SK-N-SH treated with all-trans-retinoic acid at 6 μM for 48 hours (cell line): ENCODE results near the gene HLA-DMA.

Experiments
- ATAC-seq: fragments of 200-7000 bp; cut with Tn5 transposase; 3 replicates; pipeline ENCODE4 v1.9.1; 2020; ENCODE audit warnings: mild to moderate bottlenecking, moderate library complexity
- BACH2 ChIP-seq: fragments of 250-450 bp; sonication (Bioruptor Pico); IDR thresholded peaks from 2 replicates; pipeline ENCODE4 v1.9.0; 2021; ENCODE audit warnings: mild to moderate bottlenecking, borderline replicate concordance
- CREB5 ChIP-seq: fragments of 250-450 bp; sonication (Bioruptor Pico); IDR thresholded peaks from 2 replicates; pipeline ENCODE4 v1.5.1; 2020; ENCODE audit warnings: low read depth, mild to moderate bottlenecking, moderate library complexity
- CSDC2 ChIP-seq: fragments of 250-450 bp; sonication (Bioruptor Pico); IDR thresholded peaks from 2 replicates; pipeline ENCODE4 v1.5.0; 2020; ENCODE audit warnings: mild to moderate bottlenecking, moderate library complexity
- CSRNP3 ChIP-seq: fragments of 250-450 bp; sonication (Bioruptor Pico); IDR thresholded peaks from 2 replicates; pipeline ENCODE4 v1.5.1; 2021; ENCODE audit warnings: mild to moderate bottlenecking, moderate library complexity
- ESRRG ChIP-seq: fragments of 250-450 bp; sonication (Bioruptor Pico); IDR thresholded peaks from 2 replicates; pipeline ENCODE4 v1.6.1; 2021; ENCODE audit warnings: mild to moderate bottlenecking
- GLIS3 ChIP-seq: fragments of 250-450 bp; sonication (Bioruptor Pico); IDR thresholded peaks from 2 replicates; pipeline ENCODE4 v1.5.0; 2020; ENCODE audit warnings: mild to moderate bottlenecking, moderate library complexity
- ISL1 ChIP-seq: fragments of 250-450 bp; sonication (Bioruptor Pico); IDR thresholded peaks from 2 replicates; pipeline ENCODE4 v2.1.2; 2022; ENCODE audit warnings: mild to moderate bottlenecking, moderate library complexity
- PATZ1 ChIP-seq: fragments of 250-450 bp; sonication (Bioruptor Pico); IDR thresholded peaks from 2 replicates; pipeline ENCODE4 v1.8.0; 2020; ENCODE audit warnings: mild to moderate bottlenecking, moderate library complexity, borderline replicate concordance
- POU6F1 ChIP-seq: fragments of 250-450 bp; sonication (Bioruptor Pico); IDR thresholded peaks from 2 replicates; pipeline ENCODE4 v1.8.0; 2021; ENCODE audit warnings: low read depth, mild to moderate bottlenecking, moderate library complexity, borderline replicate concordance
- PPARA ChIP-seq: fragments of 250-450 bp; sonication (Bioruptor Pico); IDR thresholded peaks from 2 replicates; pipeline ENCODE4 v1.5.0; 2020; ENCODE audit warnings: mild to moderate bottlenecking, borderline replicate concordance
- RARB ChIP-seq: fragments of 250-450 bp; sonication (Bioruptor Pico); IDR thresholded peaks from 2 replicates; pipeline ENCODE4 v1.8.0; 2021; ENCODE audit warnings: mild to moderate bottlenecking, moderate library complexity
- SNAI2 ChIP-seq: fragments of 250-450 bp; sonication (Bioruptor Pico); IDR thresholded peaks from 2 replicates; pipeline ENCODE4 v1.5.0; 2020; ENCODE audit warnings: mild to moderate bottlenecking, moderate library complexity
- TCF4 ChIP-seq: fragments of 250-450 bp; sonication (Bioruptor Pico); IDR thresholded peaks from 2 replicates; pipeline ENCODE4 v1.8.0; 2021; ENCODE audit warnings: mild to moderate bottlenecking, moderate library complexity, borderline replicate concordance
- TOX ChIP-seq: fragments of 250-450 bp; sonication (Bioruptor Pico); IDR thresholded peaks from 2 replicates; pipeline ENCODE4 v1.8.0; 2021; ENCODE audit warnings: mild to moderate bottlenecking, moderate library complexity, borderline replicate concordance
- TSHZ2 ChIP-seq: fragments of 250-450 bp; sonication (Bioruptor Pico); IDR thresholded peaks from 2 replicates; pipeline ENCODE4 v1.5.0; 2020; ENCODE audit warnings: mild to moderate bottlenecking, moderate library complexity
- ZC3H10 ChIP-seq: fragments of 250-450 bp; sonication (Bioruptor Pico); IDR thresholded peaks from 2 replicates; pipeline ENCODE4 v1.5.1; 2021; ENCODE audit warnings: mild to moderate bottlenecking, moderate library complexity
- ZFP3 ChIP-seq: fragments of 250-450 bp; sonication (Bioruptor Pico); IDR thresholded peaks from 2 replicates; pipeline ENCODE4 v1.5.0; 2020; ENCODE audit warnings: mild to moderate bottlenecking, moderate library complexity
- ZFP30 ChIP-seq: fragments of 450-650 bp; formaldehyde crosslinking; IDR thresholded peaks from 2 replicates; pipeline ENCODE4 v1.5.0; 2022; ENCODE audit warnings: mild to moderate bottlenecking, moderate library complexity
- ZNF565 ChIP-seq: fragments of 450-650 bp; formaldehyde crosslinking; conservative IDR thresholded peaks from 2 replicates; pipeline ENCODE4 v1.5.0; 2020; ENCODE audit warnings: low read depth, mild to moderate bottlenecking, moderate library complexity
- ZNF70 ChIP-seq: fragments of 450-650 bp; formaldehyde crosslinking; IDR thresholded peaks from 2 replicates; pipeline ENCODE4 v1.5.0; 2020; ENCODE audit warnings: mild to moderate bottlenecking, moderate library complexity
- ZNF8 ChIP-seq: fragments of 450-650 bp; formaldehyde crosslinking; IDR thresholded peaks from 2 replicates; pipeline ENCODE4 v1.5.0; 2020; ENCODE audit warnings: mild to moderate bottlenecking, moderate library complexity

Gene HLA-DMA

GRCh38 chr6:32984622-32985389 is 31.9 kb upstream of the HLA-DMA start:
- no peak for TF ChIP-seq CREB5 (CRISPR knock-in tag)
- TF ChIP-seq ZFP3 (CRISPR knock-in tag), result no peak
- no peak for TF ChIP-seq SNAI2 (CRISPR knock-in tag)
- TF ChIP-seq RARB (CRISPR knock-in tag), result no peak
- TF ChIP-seq PATZ1 (CRISPR knock-in tag), result no peak
- no peak for TF ChIP-seq TSHZ2 (CRISPR knock-in tag)
- no peak for TF ChIP-seq CSRNP3 (CRISPR knock-in tag)
- TF ChIP-seq GLIS3 (CRISPR knock-in tag), result no peak
- TF ChIP-seq TOX, result no peak
- no peak for TF ChIP-seq ISL1 (CRISPR knock-in tag)
- no peak for TF ChIP-seq PPARA (CRISPR knock-in tag)
- TF ChIP-seq POU6F1, result no peak
- ATAC-seq, result peak; percentile 83

- ATAC-seq, result peak; percentile 35
- TF ChIP-seq PPARA (CRISPR knock-in tag) (no peak), BACH2 (CRISPR knock-in tag) (no peak), ZNF8 (CRISPR knock-in tag) (no peak), TOX (no peak), TCF4 (CRISPR knock-in tag) (no peak), GLIS3 (CRISPR knock-in tag) (no peak), CSRNP3 (CRISPR knock-in tag) (no peak), ZC3H10 (no peak), ESRRG (CRISPR knock-in tag) (no peak), SNAI2 (CRISPR knock-in tag) (no peak), POU6F1 (no peak), ZFP30 (no peak), ZNF565 (CRISPR knock-in tag) (no peak), ZFP3 (CRISPR knock-in tag) (no peak), CSDC2 (no peak), PATZ1 (CRISPR knock-in tag) (no peak), RARB (CRISPR knock-in tag) (no peak), ZNF70 (CRISPR knock-in tag) (no peak)
Measured at GRCh38 chr6:32983964-32984621, 31.2 kb upstream of the HLA-DMA start.
